NCI-H1048 (cell line): ENCODE results near the gene RTP1.

Source experiments
- DNase-seq: peaks from one replicate; lab custom pipeline; 2025; lab: John Stamatoyannopoulos, UW

RTP1 gene

GRCh38 chr3:187242435-187242834 lies 45.1 kb downstream of the RTP1 start:
- DNase-seq = no peak

GRCh38 chr3:187242900-187243299 lies 45.6 kb downstream of the RTP1 start:
- no peak for DNase-seq

- DNase-seq = no peak
Observed at GRCh38 chr3:187243933-187244524, 46.7 kb downstream of the RTP1 start.

- no peak for DNase-seq
Observed at GRCh38 chr3:187247398-187247797, 50.1 kb downstream of the RTP1 start.
